GM19351 (cell line): ENCODE data around the gene INTS15.
"Not testable (repeated sequence)": the region's sequence is repeated elsewhere in the genome, so short reads cannot be mapped to it uniquely, and the experiment has no call there.

Source experiments
- ATAC-seq: cut with Tn5 transposase; IDR thresholded peaks from one replicate; pipeline ENCODE4 v1.9.1; 2021; ENCODE audit warnings: mild to moderate bottlenecking, moderate library complexity; ENCODE audit not compliant: unreplicated experiment

Gene INTS15

DNA sequence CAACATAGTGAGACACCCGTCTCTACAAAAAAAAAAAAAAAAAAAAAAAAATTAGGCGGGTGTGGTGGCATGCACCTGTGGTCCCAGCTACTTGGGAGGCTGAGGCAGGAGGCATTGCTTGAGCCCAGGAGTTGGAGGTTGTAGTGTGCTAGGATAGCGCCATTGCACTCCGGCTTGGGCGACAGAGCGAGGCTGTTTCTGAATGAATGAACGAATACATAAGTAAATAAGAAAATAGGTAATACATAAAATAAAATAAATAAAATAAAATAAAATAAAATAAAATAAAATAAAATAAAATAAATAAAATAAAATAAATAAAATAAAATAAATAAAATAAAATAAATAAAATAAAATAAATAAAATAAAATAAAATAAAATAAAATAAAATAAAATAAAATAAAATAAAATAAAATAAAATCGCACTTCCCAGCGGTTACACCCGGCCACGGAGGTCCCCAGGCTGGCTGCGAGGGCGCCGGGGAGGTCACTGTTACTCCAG lies 12.9 kb upstream of the INTS15 start:
- not testable (repeated sequence) for ATAC-seq

DNA sequence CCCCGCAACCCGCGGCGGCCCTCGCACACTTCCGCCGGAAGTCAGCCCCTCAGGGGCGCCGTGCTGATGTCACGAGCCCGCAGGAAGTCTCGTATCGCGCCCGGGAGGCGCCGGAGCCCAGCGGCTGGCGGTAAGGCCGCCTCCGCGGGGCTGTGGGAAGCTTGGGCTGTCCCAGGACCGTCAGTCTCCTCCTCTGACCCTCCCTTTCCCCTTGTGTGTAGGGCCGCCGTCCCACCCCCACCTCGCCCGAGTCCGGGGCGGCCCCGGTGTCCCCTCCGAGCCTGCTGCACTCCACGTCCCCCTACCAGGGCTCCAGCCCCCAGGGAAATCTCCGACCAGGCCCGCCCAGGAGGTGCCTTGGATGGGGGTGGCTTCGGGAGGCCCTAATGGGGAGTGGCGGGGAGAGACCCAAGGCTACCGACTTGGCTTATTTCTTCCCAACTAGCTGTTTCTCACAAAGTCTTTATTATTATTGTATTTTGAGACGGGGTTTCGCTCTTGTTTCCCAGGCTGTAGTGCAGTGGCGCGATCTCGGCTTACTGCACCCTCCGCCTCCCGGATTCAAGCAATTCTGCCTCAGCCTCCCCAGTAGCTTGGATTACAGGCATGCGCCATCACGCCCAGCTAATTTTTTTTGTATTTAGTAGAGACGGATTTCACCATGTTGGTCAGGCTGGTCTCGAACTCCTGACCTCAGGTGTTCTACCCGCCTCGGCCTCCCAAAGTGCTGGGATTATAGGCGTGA lies 12.3 kb upstream of the INTS15 start, which contains the start of gene ZDHHC4:
Gene ZDHHC4 (plus strand): TSS at position 86 of the 745 bp plus-strand sequence. CDS start 3,108 bp downstream, outside the sequence.
- peak; percentile 94 for ATAC-seq

DNA sequence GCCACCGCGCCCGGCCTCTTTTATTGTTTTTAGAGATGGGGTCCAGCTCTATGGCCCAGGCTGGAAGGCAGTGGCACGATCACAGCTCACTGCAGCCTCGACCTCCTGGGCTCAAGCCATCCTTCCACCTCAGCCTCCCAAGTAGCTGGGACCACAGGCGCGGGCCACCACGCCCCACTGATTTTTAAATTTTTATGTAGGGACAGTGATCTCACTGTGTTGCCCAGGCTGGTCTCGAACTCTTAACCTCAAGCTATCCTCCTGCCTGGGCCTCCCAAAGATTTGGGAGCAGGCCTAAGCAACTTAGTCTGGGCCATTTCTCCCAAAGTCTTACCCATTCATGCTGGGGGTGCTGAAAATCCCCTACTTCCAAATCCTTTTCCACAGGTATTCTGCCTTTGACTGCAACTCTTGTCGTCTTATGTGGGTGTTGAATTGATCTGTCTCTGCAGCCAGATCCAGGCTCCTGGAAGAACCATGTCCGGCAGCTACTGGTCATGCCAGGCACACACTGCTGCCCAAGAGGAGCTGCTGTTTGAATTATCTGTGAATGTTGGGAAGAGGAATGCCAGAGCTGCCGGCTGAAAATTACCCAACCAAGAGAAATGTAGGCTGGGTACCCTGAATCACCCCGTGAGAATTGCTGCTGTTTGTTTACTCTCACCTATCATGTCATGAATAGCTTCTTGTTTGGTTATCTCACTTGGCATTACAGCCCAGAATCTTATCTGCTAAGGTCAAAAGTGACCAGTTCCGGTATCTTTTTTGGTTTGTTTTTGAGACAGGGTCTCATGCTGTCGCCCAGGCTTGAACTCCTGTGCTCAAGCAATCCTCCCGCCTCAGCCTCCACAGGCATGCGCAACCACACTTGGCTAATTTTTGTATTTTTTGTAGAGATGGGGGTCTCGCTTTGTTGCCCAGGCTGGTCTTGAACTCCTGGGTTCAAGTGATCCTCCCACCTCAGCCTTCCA lies 11.4 kb upstream of the INTS15 start:
- ATAC-seq = no peak

DNA sequence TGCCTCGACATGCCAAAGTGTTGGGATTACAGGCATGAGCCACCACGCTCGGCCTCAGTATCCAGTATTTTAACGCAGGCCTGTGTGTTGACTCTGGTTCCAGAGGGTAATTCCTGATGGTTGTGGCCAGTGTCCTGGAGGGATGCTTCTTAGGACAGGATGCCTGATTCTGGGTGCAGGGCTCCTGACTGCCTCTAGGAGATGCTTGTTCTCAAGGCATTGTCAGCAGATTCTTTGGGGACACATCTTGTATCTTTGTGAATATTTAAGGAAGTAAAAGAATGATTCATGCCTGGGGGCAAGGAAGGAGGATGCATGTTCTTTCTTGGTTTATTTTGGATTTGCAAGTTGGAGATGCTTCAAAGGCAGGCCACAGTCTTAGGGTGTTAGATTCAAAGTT lies 10.4 kb upstream of the INTS15 start:
- no peak for ATAC-seq

DNA sequence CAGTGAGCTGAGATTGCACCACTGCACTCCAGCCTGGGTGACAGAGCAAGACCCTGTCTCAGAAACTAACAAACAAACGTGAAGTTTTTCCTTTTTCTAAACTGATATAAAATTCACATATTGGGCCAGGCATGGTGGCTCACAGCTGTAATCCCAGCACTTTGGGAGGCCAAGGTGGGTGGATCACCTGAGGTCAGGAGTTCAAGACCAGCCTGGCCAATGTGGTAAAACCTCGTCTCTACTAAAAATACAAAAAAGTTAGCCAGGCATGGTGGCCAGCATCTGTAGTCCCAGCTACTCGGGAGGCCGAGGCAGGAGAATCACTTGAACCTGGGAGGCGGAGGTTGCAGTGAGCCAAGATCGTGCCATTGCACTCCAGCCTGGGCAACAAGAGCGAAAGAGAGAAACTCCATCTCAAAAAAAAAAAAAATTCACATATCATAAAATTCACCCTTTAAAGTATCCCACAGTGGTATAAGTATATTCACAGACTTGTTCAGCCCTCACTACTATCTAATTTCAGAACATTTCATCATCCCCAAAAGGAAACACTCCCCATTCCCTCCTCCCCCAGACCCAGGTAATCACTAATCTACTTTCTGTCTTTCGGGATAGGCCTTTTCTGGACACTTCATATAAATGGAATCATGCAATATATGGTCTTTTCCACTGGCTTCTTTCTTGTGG lies 3.9 kb upstream of the INTS15 start:
- ATAC-seq = not testable (repeated sequence)

DNA sequence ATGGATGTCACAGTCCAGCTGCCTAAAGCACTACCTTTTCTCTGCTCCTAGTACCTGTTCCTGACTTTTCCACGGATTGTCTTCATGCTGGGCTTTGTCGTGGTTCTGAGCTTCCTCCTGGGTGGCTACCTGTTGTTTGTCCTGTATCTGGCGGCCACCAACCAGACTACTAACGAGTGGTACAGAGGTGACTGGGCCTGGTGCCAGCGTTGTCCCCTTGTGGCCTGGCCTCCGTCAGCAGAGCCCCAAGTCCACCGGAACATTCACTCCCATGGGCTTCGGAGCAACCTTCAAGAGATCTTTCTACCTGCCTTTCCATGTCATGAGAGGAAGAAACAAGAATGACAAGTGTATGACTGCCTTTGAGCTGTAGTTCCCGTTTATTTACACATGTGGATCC lies 1.3 kb upstream of the INTS15 start:
- no peak for ATAC-seq

DNA sequence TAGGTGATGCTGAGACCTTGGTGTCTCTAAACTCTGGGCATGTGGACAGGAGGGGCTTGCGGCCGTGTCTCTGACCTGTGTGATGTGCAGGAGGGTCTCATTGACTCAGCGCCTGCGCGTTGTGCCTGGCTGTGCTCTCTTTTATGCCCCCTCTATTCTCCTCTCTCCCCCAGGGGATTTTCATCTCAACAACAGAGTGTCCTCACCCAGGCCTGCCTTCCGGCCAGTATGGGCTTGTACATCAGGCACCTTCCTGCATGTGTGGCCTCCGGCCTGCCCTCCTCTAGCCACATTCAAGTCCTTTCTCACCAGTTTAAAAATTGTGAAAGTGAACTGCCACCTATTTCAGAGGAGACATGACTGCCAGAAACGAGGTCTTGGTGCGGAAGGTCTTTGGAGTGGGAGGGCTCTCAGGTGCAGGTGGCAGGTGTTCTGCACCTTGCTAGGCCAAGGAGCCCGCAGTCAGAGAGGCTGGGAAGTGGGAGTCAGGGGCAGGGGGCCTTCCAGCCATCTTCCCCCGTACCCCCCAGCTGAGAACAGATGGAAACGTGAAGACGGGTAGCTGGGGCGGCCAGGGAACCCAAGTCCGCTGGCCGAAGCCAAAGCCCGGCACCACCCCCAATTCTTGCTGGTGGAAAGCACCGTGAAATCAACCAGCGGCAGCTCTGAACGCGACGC lies 531 bp upstream of the INTS15 start:
- no peak for ATAC-seq

DNA sequence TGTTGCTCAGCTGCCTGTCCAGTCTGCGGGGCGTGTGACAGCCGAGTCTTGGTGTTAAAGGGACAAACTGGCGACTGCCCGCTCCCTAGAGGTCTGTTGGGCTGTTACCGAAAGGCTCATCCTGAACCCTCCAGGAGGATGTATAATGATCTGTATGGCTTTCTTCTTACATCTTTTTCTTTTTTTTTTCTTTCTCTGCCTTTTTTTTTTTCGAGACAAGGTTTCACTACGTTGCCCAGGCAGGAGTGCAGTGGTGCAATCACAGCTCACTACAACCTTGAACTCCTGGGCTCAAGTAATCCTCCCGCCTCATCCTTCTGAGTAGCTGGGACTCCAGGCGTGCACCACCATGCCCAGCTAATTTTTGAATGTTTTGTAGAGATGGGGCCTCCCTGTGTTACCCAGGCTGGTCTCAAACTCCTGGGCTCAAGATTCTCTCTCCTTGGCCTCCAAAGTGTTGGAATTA lies 857 bp downstream of the INTS15 start:
- ATAC-seq = peak; percentile 35

DNA sequence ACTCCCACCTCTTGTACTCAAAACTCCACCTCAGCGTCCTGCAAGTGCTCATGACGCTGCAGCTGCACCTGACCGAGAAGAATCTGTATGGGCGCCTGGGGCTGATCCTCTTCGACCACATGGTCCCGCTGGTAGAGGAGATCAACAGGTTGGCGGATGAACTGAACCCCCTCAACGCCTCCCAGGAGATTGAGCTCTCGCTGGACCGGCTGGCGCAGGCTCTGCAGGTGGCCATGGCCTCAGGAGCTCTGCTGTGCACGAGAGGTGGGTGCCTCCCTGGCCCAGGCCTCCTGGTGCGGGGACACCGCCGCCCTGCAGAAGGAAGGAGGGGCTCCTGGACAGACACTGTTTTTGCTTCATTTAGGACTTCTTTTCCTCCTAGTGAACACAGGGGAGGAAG lies 10.3 kb downstream of the INTS15 start:
- no peak for ATAC-seq

DNA sequence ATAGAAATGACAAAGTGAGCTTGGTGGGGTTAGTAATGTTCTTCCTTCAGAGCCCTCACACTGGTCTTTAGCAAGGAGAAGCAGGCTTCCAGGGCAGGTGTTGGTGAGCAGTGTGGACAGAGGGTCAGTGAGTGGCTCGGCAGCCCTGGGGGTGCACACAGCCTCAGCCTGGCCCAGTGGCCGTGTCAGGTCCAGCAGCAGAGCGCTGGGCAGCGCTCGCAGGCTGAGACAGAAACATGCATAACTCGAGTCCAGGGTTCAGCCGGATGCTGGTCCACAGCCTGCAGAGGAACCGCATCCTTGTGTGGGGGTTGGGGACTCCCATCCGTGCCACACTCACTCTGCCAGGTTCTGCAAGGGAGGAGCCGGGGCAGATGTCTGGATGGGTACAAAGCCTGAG lies 14.6 kb downstream of the INTS15 start:
- no peak for ATAC-seq

DNA sequence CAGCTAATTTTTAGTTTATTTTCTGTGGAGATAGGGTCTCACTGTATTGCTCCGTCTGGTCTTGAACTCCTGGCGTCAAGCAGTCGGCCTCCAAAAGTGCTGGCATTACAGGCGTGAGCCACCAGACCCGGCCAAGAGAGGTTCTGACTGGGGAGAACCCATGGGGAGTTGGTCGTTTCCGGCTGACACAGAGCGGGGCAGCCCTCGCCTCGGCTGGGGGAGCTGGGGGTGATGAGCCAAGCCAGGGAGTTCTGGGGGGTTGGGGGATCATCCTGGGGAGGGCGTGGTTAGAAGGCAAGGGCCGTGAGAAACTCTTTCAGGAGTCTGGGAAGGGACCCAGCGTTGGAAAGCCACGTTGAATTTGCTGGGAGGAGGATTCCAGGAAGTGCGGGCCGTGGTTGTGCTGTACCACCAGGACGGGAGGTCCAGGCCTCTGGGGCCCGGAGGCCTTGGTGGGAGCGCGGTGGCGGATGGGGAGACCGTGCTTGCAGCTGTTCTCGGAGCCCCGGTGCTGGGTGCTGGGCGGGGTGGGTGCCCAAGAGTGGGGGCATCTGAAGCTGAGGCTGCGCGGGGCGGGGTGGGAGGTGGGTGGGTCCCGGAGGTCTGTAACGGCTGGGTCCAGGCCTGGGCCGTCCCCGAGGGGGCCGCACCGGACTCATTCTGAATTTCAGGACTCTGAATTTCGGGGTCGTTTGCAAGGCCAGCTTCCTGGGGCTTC lies 17.2 kb downstream of the INTS15 start:
- no peak for ATAC-seq

DNA sequence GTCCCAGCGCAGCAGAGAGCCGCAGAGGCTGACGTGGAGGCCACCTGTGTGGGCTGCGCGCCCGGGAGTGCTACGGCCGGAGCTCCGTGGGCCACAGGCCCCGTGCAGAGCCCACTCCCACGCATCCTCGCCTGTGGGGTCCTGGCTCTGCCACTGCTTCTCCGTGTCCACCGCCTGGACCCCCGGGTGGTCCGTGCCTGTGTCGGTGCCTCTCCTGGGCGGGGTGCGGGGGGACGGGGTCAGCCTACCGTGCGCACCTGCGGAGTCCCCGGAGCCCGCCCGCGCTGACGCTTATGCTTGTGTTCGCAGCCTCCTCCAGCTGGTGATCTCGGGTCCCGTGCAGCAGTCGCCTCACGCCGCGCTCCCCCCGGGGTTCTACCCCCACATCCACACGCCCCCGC lies 17.8 kb downstream of the INTS15 start:
- ATAC-seq = no peak

DNA sequence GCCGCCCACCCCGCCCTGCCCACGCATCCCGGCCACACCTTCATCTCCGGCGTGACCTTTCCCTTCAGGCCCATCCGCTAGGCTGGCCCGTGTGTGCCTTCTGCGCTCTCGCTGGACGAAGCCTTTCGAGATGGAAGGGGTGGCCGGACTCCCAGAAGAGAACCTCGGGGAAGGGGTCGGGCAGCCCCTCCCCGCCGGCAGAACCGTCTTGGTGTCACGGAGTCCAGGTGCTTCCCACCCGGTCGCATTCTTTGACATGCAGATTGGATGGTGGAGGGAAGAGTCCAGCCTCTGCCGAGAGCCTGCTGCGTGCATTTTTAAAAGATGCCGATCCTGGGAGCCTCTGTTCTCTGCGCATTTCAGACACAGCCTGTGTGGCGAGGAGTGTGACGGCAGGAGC lies 18.3 kb downstream of the INTS15 start:
- ATAC-seq = no peak

DNA sequence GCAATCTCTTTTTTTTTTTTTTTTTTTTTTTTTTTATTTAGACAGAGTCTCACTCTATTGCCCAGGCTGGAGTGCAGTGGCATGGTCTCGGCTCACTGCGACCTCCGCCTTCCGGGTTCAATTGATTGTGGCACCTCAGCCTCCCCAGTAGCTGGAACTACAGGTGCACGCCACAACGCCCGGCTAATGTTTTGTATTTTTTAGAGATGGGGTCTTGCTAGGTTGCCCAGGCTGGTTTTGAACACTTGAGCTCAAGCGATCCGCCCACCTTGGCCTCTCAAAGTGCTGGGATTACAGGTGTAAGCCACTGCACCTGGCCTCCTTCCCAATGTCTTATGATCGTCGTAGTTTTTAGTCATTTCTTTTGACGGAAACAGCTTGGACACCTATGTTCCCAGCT lies 19.0 kb downstream of the INTS15 start:
- ATAC-seq = no peak

DNA sequence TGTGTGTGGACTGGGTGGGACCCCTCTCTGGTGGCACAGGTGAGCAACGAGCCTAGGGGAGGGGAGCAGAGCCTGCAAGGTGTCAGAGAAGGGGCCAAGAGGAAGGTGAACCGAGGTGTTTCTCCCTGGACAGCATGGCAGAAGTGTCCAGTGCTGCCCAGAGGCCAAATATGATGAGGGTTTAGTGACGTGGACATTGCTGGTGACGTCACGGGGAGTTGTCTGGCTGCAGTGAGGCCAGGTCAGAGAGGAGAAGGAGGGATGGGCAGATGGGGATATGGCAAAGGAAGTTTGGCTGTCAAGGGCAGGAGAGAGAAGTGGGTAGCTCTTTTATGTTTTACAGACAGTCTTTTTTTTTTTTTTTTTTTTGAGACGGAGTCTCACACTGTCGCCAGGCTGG lies 23.0 kb downstream of the INTS15 start:
- ATAC-seq = no peak

DNA sequence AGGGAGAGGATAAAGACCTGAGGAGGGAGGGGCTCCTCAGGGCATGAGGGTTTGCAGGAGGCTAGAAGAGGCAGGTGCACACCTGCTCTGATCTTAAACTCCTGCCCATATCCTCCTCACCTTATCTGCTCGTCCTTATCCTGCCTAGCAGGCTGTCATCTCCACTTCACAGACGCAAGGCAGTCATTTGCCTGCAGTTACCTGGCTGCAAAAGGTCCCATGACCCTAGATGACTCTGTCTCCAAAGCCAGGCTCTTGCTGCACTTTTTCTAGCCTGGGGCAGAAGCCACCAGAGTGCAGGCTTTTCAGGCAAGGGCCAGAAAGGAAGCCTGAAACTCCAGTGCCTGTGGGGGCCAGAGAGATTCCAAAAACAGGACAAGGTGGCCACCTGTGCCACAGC lies 23.9 kb downstream of the INTS15 start:
- no peak for ATAC-seq

DNA sequence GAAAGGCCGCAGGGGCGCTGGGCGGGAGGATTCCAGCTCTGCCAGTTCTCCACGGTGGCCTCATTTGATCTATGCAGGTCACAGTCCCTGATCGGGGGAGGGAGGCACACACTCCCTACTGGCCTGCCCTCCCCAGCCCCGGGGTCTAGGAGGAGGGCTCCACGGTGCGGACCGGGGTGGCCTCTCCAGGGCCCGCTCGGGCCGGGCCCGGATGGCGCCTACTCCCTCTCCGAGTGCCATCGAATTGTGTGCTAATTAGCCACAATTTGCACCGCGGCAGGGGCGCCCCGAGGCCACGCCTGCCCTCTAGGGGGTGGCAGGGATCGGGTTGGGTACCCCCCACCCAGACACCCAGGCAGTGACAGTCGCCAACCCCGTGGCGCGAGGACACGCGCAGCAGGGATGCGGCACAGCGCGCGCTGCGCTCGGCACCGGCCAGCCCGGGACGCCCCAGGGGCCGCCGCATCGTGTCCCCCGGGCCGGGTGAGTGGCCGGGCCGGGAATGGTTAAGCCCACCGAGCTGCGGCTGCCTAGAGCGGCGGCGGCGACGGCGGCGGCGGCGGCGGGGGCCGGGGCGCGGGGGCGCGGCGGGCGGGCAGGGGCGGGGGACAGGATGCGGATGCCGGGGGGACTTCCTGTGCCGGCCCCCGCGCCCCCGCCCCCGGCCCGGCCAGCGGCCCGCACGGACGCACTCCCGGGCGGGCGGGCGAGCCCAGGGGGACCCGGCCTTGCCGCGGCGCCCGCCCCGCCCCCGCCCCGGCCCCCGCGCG lies 25.3 kb downstream of the INTS15 start, which contains the start of gene ZNF853:
Gene ZNF853 (plus strand): TSS at position 658 of the 770 bp plus-strand sequence. CDS start 565 bp downstream, outside the sequence.
- no peak for ATAC-seq

DNA sequence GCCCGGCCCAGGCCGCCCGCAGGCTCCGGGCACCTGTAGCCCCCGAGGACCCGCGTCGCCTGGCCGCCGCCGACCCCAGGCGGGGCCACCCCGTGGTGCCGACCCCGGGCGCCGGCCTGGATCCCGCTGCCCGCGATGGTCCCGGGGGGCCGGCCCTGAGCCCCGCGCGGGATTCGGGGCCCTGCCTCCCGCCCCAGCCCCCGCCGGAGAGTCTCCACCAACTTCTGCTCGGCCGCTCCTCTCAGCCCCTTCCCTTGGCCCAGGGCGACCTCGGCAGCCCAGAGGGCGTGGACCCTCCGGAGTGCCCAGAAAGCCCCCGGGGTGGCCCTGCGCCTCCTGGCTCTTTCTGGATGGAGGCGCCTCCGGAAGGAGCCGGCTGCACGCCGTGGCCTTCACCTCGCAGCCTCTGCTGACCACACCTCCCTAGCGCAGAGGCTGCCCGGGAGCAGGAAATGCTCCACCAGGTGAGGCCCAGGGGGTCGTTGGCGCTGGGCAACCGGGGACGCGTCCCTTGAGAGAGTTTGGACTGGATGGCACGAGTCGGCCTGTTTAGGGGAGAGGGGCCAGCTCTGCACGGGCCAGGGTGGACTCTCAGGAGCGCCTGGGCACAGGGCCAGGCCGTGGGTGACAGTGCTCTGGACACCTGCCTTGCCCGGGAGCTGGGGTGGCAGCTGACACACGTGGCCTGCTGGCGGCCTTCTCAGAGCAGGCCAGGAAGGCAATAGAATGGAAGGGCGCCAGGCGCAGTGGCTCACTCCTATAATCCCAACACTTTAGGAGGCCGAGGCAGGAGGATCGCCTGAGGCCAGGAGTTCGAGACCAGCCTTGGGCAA lies 26.1 kb downstream of the INTS15 start:
- ATAC-seq = no peak
